Subcutaneous abdominal adipose tissue (tissue), 5 donors: ENCODE results near the gene EEF1AKMT3.
"Not testable (repeated sequence)": the region's sequence is repeated elsewhere in the genome, so short reads cannot be mapped to it uniquely, and the experiment has no call there.

ENCODE experiments used
- H3K27ac ChIP-seq: one replicate; pipeline ENCODE4 v1.7.0; 2013; ENCODE audit warnings: low read depth, mild to moderate bottlenecking, inconsistent platforms, low read length, moderate library complexity
- H3K27me3 ChIP-seq, 5 donors: one replicate each; pipeline ENCODE4 v1.7.0; 2013; ENCODE audit warnings: low read length in 5 of 5, inconsistent platforms in 1 of 5; ENCODE audit not compliant: control insufficient read depth in 5 of 5, insufficient read depth in 4 of 5
- H3K36me3 ChIP-seq, 5 donors: one replicate each; pipeline ENCODE4 v1.7.0; 2013; ENCODE audit warnings: low read length in 5 of 5; ENCODE audit not compliant: control insufficient read depth in 5 of 5, insufficient read depth in 5 of 5
- H3K4me1 ChIP-seq, 5 donors: one replicate each; pipeline ENCODE4 v1.7.0; 2013; ENCODE audit warnings: low read length in 5 of 5, mild to moderate bottlenecking in 3 of 5, moderate library complexity in 1 of 5; ENCODE audit not compliant: control insufficient read depth in 5 of 5, insufficient read depth in 5 of 5
- H3K4me3 ChIP-seq, 5 donors: one replicate each; pipeline ENCODE4 v1.7.0; 2013; ENCODE audit warnings: low read length in 5 of 5, low read depth in 1 of 5
- H3K9ac ChIP-seq, 5 donors: one replicate each; pipeline ENCODE4 v1.7.0; 2013; ENCODE audit warnings: low read length in 5 of 5, mild to moderate bottlenecking in 4 of 5, moderate library complexity in 3 of 5
- H3K9me3 ChIP-seq, 5 donors: one replicate each; pipeline ENCODE4 v1.7.0; 2013; ENCODE audit warnings: low read length in 5 of 5; ENCODE audit not compliant: control insufficient read depth in 5 of 5
- donor health status: healthy.
- donor health status: healthy.
- donor health status: healthy.
- donor health status: healthy.
- donor health status: healthy.

The EEF1AKMT3 gene

DNA sequence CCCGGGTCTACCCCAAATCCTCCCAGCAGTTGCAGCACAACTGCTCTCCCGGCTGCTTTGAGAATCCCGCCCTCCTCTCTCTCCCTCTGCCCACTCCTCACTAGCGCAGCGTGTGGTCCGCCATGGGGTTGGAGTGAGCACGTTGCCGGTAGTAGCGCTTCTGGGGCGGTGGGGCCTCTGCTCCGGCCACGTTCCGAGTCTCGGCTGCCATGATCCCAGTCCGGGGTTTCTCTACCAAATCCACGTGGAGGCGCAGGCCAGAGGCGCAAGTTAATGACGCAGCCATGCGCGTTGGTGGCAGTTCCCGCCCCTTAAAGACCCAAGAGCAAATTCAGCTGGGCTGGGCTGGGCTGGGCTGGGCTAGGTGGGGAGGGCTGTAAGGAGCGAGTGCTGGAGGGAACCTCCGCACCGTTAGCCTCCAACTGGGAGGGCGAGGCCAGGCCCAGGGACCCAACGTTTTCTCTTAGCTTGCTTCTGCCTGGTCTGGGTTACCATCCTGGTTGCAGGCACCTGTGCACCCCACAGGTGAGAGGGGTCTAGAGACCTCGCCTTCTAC lies 463 bp upstream of the EEF1AKMT3 start, which contains the start of gene METTL1:
METTL1 (minus strand) TSS at position 233 of the 556 bp plus-strand sequence; CDS start at position 211, 22 bp downstream.
- peaks cover 2 to 10% (median 7%) of the 10 kb centered on the region in 5 donors for H3K27me3 ChIP-seq
- peak within 1 kb of the TSS; percentile 97 for H3K27ac ChIP-seq
- peak within 1 kb of the TSS; percentile 63 to 97 (median 88) for H3K9ac ChIP-seq
- peaks cover 2 to 28% (median 26%) of the 10 kb centered on the region in 5 donors for H3K4me1 ChIP-seq
- peak within 1 kb of the TSS; percentile 90 to 98 (median 96) for H3K4me3 ChIP-seq
- H3K9me3 ChIP-seq, result no peaks in the 10 kb centered on the region
- H3K36me3 ChIP-seq, result peaks cover 3 to 27% (median 18%) of the 10 kb centered on the region in 5 donors

DNA sequence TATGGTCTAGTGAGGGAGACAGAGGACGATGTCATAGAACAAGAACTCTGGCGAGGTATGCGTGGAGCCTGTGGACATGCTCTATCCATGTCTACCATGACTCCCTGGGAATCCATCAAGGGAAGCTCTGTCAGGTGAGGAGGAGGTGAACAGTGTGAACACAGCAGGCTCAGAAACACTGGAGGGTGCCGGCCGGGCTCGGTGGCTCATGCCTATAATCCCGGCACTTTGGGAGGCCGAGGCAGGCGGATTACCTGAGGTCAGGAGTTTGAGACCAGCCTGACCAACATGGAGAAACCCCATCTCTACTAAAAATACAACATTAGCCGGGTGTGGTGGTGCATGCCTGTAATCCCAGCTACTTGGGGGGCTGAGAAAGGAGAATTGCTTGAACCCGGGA lies 2.2 kb downstream of the EEF1AKMT3 start:
- not testable (repeated sequence) for H3K27me3 ChIP-seq, H3K4me3 ChIP-seq, H3K27ac ChIP-seq, H3K9me3 ChIP-seq, H3K9ac ChIP-seq
- peaks cover 2 to 28% (median 26%) of the 10 kb centered on the region in 5 donors for H3K4me1 ChIP-seq
- peaks cover 0 to 19% (median 9%) of the 10 kb centered on the region in 5 donors for H3K36me3 ChIP-seq

DNA sequence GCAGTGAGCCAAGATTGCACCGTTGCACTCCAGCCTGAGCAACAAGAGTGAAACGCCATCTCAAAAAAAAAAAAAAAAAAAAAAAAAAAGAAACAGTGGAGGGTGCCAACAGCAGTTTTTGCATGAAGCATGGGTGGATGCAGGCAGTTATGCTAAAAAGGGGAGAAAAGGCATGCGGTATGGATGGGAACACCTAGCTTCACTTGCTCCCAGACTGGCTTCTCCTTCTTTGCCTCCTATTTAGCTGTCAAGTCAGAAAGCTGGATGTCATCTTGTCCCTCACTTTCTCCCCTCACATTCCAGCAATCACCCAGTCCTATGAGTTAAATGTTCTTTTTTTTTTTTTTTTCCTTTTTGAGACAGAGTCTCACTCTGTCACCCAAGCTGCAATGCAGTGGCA lies 2.6 kb downstream of the EEF1AKMT3 start:
- Histone ChIP-seq H3K9ac (no peak overlapping the region), H3K4me1 (peaks cover 2 to 28% (median 26%) of the 10 kb centered on the region in 5 donors), H3K9me3 (no peaks in the 10 kb centered on the region), H3K27me3 (no peaks in the 10 kb centered on the region), H3K27ac (no peak overlapping the region), H3K4me3 (no peak overlapping the region), H3K36me3 (peaks cover 0 to 17% (median 7%) of the 10 kb centered on the region in 5 donors)

DNA sequence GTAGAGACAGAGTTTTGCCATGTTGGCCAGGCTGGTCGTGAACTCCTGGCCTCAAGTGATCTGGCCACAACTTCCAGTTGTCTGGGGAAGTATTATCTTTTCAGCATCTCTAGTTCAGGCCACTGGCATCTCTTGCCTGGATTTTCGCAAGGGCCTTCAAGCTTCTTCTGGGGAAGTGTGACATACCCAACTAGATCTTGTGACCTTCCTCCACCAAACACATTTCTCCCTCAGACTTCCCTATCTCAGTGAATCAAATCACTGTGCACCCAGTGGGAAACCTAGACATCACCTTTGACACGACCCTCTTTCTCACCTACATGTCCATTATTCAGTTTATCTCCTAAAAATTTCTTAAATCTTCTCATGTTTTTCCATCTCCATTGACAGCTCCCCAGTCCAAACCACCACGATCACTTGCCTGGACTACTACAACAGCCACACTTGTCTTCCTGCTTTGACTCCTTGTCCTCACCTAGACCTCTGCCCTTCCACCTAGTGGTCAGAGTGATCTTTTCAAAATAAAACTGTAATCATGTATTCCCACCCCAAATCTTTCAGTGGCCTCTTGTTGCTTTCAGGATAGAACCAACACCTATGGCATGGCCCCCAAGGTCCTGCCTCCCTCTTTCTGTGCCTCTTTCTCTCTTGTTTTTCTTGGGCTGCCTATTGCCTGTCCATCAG lies 3.3 kb downstream of the EEF1AKMT3 start:
- Histone ChIP-seq H3K36me3 (peaks cover 0 to 19% (median 10%) of the 10 kb centered on the region in 5 donors), H3K4me3 (no peak overlapping the region), H3K9me3 (no peaks in the 10 kb centered on the region), H3K4me1 (peaks cover 2 to 28% (median 26%) of the 10 kb centered on the region in 5 donors), H3K27ac (no peak overlapping the region), H3K9ac (no peak overlapping the region), H3K27me3 (no peaks in the 10 kb centered on the region)

DNA sequence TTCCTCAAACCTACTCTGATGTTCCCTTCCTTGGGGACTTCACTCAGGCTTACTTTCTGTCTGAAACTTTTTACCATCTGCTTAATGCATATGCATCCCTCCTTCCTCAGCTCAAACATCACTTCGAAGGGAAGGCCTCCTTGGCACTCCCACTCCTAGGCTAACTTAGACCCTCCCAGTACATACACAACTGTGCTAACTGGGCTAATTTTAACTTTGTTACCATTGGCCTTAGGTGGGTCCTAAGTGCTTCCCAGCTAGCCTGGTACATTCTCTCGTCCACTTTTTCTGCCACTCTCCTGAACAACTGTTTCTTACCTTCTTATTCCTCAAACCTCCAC lies 3.8 kb downstream of the EEF1AKMT3 start:
- no peak overlapping the region for H3K27ac ChIP-seq
- peaks cover 0 to 19% (median 12%) of the 10 kb centered on the region in 5 donors for H3K36me3 ChIP-seq
- H3K9me3 ChIP-seq, result no peaks in the 10 kb centered on the region
- no peaks in the 10 kb centered on the region for H3K27me3 ChIP-seq
- peaks cover 2 to 24% (median 21%) of the 10 kb centered on the region in 5 donors for H3K4me1 ChIP-seq
- no peak overlapping the region for H3K4me3 ChIP-seq
- no peak overlapping the region for H3K9ac ChIP-seq

DNA sequence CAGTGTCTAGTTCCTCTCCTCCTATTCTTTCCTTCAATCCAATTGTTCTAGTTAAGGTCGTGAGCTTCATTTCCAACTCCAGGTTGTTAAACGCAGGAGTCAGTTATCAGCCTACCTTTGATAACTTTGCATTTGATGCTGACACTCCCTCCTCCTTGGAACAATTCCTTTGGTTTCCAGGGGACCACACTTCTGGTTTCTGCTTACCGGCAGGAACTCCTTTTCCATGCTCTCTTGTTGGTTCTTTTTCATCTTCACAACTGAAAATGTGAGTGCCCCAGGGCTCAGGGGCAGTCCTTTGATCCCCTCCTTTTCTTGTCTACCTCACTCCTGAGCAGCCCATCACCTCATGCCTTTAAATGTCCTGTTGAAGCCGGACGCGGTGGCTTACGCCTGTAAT lies 5.0 kb downstream of the EEF1AKMT3 start:
- no peaks in the 10 kb centered on the region for H3K9me3 ChIP-seq
- no peak overlapping the region for H3K27ac ChIP-seq
- peaks cover 0 to 19% (median 12%) of the 10 kb centered on the region in 5 donors for H3K36me3 ChIP-seq
- H3K4me3 ChIP-seq, result no peak overlapping the region
- no peaks in the 10 kb centered on the region for H3K27me3 ChIP-seq
- H3K9ac ChIP-seq, result no peak overlapping the region
- peaks cover 0 to 16% (median 12%) of the 10 kb centered on the region in 5 donors for H3K4me1 ChIP-seq

DNA sequence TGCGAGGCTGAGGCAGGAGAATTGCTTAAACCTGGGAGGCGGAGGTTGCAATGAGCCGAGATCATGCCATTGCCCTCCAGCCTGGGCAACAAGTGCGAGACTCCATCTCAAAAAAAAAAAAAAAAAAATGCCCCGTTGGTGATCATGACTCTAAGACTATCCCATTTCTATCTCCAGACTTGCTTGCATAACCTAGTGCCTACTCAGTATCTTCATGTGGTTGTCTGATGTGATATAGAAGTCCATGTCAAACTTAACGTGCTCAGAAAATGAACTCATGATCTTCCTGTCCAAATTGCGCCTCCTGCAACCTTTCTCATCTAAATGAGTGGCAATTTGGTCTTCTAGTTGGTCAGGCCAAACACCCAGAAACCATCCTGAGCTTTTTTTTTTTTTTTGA lies 5.5 kb downstream of the EEF1AKMT3 start:
- Histone ChIP-seq H3K4me1 (peaks cover 0 to 16% (median 9%) of the 10 kb centered on the region in 5 donors), H3K4me3 (no peak overlapping the region)

DNA sequence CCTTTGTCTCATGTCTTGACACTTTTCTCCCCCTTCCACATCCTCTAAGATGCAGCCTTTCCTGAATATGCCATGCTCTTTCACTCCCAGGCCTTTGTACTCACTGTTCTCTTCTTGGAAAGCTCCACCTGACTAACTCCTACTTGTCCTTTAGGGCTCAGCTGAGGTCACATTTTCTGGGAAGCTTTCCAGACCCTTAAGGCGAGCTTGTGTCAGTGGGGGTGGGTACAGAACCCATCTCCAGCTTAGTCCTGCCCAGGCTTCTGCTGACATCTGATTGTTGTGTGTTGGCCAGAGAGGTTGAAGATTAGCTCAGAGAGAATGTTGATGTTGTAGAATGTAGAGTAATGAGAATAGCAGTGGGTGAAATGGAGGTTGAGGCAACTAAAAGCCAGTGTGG lies 7.3 kb downstream of the EEF1AKMT3 start:
- H3K9me3 ChIP-seq, result no peaks in the 10 kb centered on the region
- no peak overlapping the region for H3K4me3 ChIP-seq
- peaks cover 0 to 19% (median 16%) of the 10 kb centered on the region in 5 donors for H3K36me3 ChIP-seq
- no peak overlapping the region for H3K9ac ChIP-seq
- H3K4me1 ChIP-seq, result peaks cover 5 to 21% (median 15%) of the 10 kb centered on the region in 5 donors
- no peak overlapping the region for H3K27ac ChIP-seq
- no peaks in the 10 kb centered on the region for H3K27me3 ChIP-seq

More for the DNA sequence above, 5.5 kb downstream of the EEF1AKMT3 start:
- Histone ChIP-seq H3K27ac (no peak overlapping the region), H3K9me3 (no peaks in the 10 kb centered on the region), H3K27me3 (no peaks in the 10 kb centered on the region), H3K9ac (no peak overlapping the region), H3K36me3 (peaks cover 0 to 19% (median 12%) of the 10 kb centered on the region in 5 donors)

DNA sequence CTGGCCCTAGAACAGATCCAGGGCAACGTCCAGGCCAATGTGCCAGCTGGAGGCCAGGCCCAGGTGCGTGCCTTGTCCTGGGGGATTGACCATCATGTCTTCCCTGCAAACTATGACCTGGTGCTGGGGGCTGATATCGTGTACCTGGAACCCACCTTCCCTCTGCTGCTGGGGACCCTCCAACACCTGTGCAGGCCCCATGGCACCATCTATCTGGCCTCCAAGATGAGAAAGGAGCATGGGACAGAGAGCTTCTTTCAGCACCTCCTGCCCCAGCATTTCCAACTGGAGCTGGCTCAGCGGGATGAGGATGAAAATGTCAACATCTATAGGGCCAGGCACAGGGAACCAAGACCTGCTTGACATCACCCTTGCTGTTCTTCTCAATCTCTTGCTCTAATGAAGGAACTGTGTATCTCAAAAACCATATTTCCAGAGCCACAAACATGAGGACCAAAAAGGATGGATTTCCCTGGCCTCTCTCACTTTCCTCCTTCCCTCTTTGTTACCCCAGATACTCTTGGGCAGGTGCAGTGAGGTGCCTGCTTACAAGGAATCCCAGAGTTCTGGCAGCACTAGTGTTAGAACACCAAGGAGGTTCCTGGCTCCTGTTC lies 8.0 kb downstream of the EEF1AKMT3 start:
- no peak overlapping the region for H3K4me3 ChIP-seq
- no peak overlapping the region for H3K27ac ChIP-seq
- peaks cover 0 to 17% (median 15%) of the 10 kb centered on the region in 5 donors for H3K36me3 ChIP-seq
- no peak overlapping the region for H3K9ac ChIP-seq
- H3K27me3 ChIP-seq, result no peaks in the 10 kb centered on the region
- H3K9me3 ChIP-seq, result no peaks in the 10 kb centered on the region
- H3K4me1 ChIP-seq, result peaks cover 5 to 21% (median 15%) of the 10 kb centered on the region in 5 donors

DNA sequence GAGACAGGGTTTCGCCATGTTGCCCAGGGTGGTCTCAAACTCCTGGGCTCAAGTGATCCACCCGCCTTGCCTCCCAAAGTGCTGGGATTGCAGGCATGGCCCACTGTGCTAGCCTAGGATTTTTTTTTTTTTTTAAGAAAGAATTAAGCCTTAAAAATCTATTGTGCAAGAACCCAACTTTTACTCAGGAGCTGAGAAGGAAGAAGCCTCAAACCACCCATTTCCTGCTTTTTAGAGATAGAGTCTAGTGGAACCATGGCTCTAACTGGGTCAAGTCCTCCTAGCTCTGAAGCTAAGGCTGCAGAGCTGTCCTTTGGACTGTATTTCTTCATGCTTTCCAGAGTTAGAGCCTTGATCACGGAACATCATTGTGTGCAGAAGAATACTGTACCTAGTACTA lies 8.8 kb downstream of the EEF1AKMT3 start:
- Histone ChIP-seq H3K4me3 (no peak overlapping the region), H3K9me3 (no peaks in the 10 kb centered on the region), H3K9ac (no peak overlapping the region), H3K27me3 (no peaks in the 10 kb centered on the region), H3K36me3 (peaks cover 2 to 23% (median 18%) of the 10 kb centered on the region in 5 donors), H3K27ac (no peak overlapping the region), H3K4me1 (peaks cover 5 to 21% (median 15%) of the 10 kb centered on the region in 5 donors)
